Rectal smooth muscle tissue (tissue), 1 donor: ENCODE results near the gene ASB1.

ENCODE experiments used
- H3K27ac ChIP-seq: one replicate; pipeline ENCODE4 v1.7.0; 2013; ENCODE audit warnings: low read depth, low read length, inconsistent platforms
- H3K27me3 ChIP-seq: one replicate; pipeline ENCODE4 v1.7.0; 2013; ENCODE audit warnings: low read length; ENCODE audit not compliant: control insufficient read depth, insufficient read depth
- H3K36me3 ChIP-seq: one replicate; pipeline ENCODE4 v1.7.0; 2013; ENCODE audit warnings: low read length; ENCODE audit not compliant: control insufficient read depth, insufficient read depth
- H3K4me1 ChIP-seq: one replicate; pipeline ENCODE4 v1.7.0; 2013; ENCODE audit warnings: low read length; ENCODE audit not compliant: control insufficient read depth, insufficient read depth
- H3K4me3 ChIP-seq: one replicate; pipeline ENCODE4 v1.7.0; 2013; ENCODE audit warnings: low read length
- H3K9ac ChIP-seq: one replicate; pipeline ENCODE4 v1.7.0; 2013; ENCODE audit warnings: low read length

ASB1 gene

GRCh38 chr2:238461491-238461890 is 34.8 kb downstream of the ASB1 start:
- Histone ChIP-seq H3K27me3 (no peaks in the 10 kb centered on the region), H3K4me1 (peaks cover 2% of the 10 kb centered on the region), H3K27ac (no peak overlapping the region)

GRCh38 chr2:238461916-238462315 is 35.2 kb downstream of the ASB1 start:
- H3K4me1 ChIP-seq, result peaks cover 2% of the 10 kb centered on the region
- no peak overlapping the region for H3K27ac ChIP-seq
- no peaks in the 10 kb centered on the region for H3K27me3 ChIP-seq
- no peak overlapping the region for H3K9ac ChIP-seq
- H3K36me3 ChIP-seq, result no peaks in the 10 kb centered on the region
- no peak overlapping the region for H3K4me3 ChIP-seq

More at GRCh38 chr2:238461491-238461890, 34.8 kb downstream of the ASB1 start:
- no peak overlapping the region for H3K9ac ChIP-seq
- H3K4me3 ChIP-seq, result no peak overlapping the region
- no peaks in the 10 kb centered on the region for H3K36me3 ChIP-seq

DNA sequence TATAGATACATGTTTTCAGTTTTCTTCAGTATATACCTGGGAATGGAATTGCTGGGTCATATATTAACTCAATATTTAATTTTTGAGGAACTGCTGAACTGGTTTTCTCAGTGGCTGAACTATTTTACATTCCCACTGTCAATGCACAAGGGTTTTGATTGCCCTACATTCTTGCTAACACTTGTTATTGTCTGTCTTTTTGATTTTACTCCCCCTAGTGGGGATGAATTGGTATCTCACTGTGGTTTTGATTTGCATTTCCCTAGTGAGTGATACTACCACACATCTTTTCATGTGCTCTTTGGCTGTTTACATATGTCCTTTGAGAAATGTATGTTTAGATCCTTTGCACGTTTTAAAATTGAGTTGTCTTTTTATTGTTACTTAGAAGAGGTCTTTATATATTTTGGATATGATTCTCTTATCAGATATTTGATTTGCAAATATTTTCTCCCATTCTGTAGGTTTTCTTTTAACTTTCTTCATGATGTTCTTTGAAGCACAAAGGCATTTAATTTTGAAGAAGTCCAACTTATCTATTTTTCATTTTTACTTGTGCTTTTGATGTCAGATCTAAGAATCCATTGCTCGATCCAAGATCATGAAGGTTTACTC is 36.2 kb downstream of the ASB1 start:
- Histone ChIP-seq H3K9ac (no peak overlapping the region), H3K4me1 (peaks cover 2% of the 10 kb centered on the region), H3K27me3 (no peaks in the 10 kb centered on the region), H3K27ac (no peak overlapping the region), H3K4me3 (no peak overlapping the region), H3K36me3 (no peaks in the 10 kb centered on the region)

DNA sequence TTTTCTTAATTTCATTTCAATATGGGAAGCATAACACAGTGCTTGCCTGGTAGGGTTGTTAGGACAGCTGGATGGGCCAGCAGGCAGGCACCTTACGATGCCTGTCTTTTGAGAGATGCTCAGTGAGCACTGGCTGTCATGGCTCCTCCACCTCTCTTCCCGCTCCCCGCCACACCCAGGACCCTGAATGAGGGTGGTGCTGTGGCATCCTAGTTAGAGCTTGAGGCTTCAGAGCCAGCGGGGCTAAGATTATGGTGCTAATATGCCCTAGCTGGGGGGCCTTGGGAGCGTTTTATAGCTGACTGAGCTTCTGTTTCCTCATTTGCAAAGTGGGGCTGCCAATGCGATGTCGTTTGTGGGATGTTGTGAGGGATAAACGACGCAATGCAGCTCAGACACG is 37.7 kb downstream of the ASB1 start:
- Histone ChIP-seq H3K27me3 (no peaks in the 10 kb centered on the region), H3K9ac (no peak overlapping the region), H3K4me3 (no peak overlapping the region), H3K36me3 (no peaks in the 10 kb centered on the region), H3K4me1 (no peaks in the 10 kb centered on the region), H3K27ac (no peak overlapping the region)

DNA sequence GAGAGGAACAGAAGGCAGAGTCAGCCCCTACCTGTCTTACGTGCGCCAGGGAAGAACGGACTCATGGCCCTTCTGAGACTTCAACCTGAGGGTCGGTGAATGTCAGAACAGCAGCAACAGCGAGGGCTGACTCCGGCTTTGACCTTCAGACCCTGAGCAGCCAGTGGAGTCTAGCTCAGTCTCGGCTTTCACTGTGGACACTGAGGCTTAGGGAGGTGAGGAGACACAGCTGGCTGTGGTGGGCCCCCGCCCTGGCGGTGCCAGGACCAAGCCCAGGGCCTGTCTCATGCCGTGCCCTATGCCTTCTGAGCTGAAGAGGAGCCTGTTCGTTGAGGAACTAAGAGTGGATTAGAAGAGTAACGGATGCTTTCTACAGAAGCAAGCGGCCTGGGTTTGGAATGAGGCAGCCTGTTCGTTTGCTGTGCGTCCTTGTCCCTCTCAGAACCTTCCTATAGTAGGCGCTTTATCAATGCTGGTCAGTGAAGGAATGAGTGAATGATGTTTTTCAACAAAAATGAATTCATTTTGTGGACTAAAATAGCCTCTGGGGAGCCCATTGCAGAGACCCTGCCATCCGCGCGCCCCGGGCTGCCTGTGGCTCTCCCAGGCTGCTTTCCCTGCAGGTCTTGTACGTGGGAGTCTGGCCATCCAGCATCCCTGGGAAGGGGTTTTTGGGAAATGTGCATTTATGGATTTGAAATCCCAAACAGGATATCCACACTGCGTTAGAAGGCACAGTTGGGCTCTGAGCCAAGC is 38.9 kb downstream of the ASB1 start:
- H3K4me3 ChIP-seq, result no peak overlapping the region
- no peak overlapping the region for H3K9ac ChIP-seq
- H3K4me1 ChIP-seq, result no peaks in the 10 kb centered on the region
- H3K27me3 ChIP-seq, result no peaks in the 10 kb centered on the region
- no peaks in the 10 kb centered on the region for H3K36me3 ChIP-seq
- no peak overlapping the region for H3K27ac ChIP-seq

DNA sequence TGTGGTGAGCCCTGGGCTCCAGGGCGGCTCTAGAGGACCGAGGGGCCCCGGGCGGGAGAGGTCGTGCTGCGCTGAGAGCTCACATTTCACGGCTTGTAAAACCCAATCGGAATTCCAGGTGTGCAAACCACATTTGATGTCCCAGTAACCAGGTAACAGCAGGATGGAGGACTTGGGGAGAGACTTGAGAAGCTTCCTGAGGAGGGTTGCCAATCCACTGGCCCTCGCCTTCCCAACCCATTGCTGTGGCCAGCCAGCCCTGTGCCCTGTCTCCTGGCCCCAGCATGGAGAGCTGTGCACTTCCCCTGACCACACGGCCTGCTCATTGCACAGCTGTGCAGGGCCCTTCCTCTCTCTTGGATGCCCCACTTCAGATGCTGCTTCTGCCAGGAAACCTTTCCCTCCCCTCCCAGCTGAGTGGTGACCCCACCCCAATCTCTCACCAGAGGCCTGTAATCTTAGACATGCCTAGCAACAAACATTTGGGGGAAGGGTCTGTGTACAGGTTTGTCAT is 39.6 kb downstream of the ASB1 start:
- Histone ChIP-seq H3K4me3 (no peak overlapping the region), H3K4me1 (no peaks in the 10 kb centered on the region), H3K27me3 (no peaks in the 10 kb centered on the region), H3K36me3 (no peaks in the 10 kb centered on the region), H3K27ac (no peak overlapping the region), H3K9ac (no peak overlapping the region)

GRCh38 chr2:238467062-238467461 is 40.3 kb downstream of the ASB1 start:
- no peak overlapping the region for H3K27ac ChIP-seq
- H3K4me1 ChIP-seq, result no peaks in the 10 kb centered on the region
- H3K4me3 ChIP-seq, result no peak overlapping the region
- no peaks in the 10 kb centered on the region for H3K36me3 ChIP-seq
- H3K27me3 ChIP-seq, result no peaks in the 10 kb centered on the region
- no peak overlapping the region for H3K9ac ChIP-seq

DNA sequence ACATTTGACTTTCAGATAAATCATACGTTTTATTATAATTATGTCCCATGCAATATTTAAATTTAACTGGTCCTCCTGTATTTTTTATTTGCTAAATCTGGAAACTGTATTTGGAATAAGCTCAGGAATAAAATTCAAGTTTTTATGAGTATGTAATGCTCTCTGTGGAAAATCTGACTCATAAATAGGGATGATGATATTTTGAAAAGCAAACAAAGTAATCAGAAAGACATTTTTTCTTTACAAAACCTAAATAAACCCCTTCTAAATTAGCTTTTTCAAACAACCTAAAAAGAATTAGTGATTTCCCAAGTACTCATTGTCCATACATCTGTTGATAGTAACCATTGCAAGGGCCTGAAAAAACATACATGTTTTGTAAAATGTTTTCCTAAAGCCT is 41.1 kb downstream of the ASB1 start:
- Histone ChIP-seq H3K27ac (no peak overlapping the region), H3K27me3 (no peaks in the 10 kb centered on the region), H3K36me3 (no peaks in the 10 kb centered on the region), H3K4me3 (no peak overlapping the region), H3K9ac (no peak overlapping the region), H3K4me1 (no peaks in the 10 kb centered on the region)

- H3K27me3 ChIP-seq, result no peaks in the 10 kb centered on the region
- no peaks in the 10 kb centered on the region for H3K4me1 ChIP-seq
- H3K36me3 ChIP-seq, result no peaks in the 10 kb centered on the region
- H3K4me3 ChIP-seq, result no peak overlapping the region
- H3K27ac ChIP-seq, result no peak overlapping the region
- no peak overlapping the region for H3K9ac ChIP-seq
These were observed 42.4 kb downstream of the ASB1 start for GRCh38 chr2:238469155-238469554.

- no peak overlapping the region for H3K4me3 ChIP-seq
- H3K4me1 ChIP-seq, result peaks cover 7% of the 10 kb centered on the region
- H3K36me3 ChIP-seq, result no peaks in the 10 kb centered on the region
These were observed 46.3 kb downstream of the ASB1 start for GRCh38 chr2:238473014-238473413.

GRCh38 chr2:238473523-238473922 is 46.8 kb downstream of the ASB1 start:
- no peak overlapping the region for H3K4me3 ChIP-seq
- no peak overlapping the region for H3K27ac ChIP-seq
- no peaks in the 10 kb centered on the region for H3K27me3 ChIP-seq
- no peak overlapping the region for H3K9ac ChIP-seq
- H3K36me3 ChIP-seq, result no peaks in the 10 kb centered on the region
- H3K4me1 ChIP-seq, result peaks cover 7% of the 10 kb centered on the region

More at GRCh38 chr2:238473014-238473413, 46.3 kb downstream of the ASB1 start:
- Histone ChIP-seq H3K27ac (no peak overlapping the region), H3K9ac (no peak overlapping the region), H3K27me3 (no peaks in the 10 kb centered on the region)

DNA sequence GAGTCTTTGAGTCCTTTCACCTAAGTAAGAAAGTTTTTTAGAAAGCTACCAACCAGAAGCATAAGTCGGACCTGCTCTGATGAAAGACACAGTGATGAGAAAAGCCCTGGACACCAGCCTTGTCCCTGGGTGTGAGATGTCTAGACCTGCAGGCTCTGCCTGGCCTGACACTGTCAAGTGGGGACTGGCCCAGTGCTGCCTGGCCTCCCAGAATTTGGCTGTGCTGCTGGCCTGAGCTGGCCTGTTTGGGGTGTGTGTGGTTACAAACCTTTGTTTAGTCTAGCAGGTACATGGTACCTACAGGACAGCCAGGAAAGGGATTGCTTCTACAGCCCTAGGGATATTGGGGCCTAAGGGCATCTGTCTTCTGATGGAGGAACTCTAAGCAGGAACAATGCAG is 48.3 kb downstream of the ASB1 start:
- peaks cover 7% of the 10 kb centered on the region for H3K4me1 ChIP-seq
- no peaks in the 10 kb centered on the region for H3K27me3 ChIP-seq
- no peak overlapping the region for H3K27ac ChIP-seq
- H3K9ac ChIP-seq, result no peak overlapping the region
- no peak overlapping the region for H3K4me3 ChIP-seq
- H3K36me3 ChIP-seq, result no peaks in the 10 kb centered on the region

DNA sequence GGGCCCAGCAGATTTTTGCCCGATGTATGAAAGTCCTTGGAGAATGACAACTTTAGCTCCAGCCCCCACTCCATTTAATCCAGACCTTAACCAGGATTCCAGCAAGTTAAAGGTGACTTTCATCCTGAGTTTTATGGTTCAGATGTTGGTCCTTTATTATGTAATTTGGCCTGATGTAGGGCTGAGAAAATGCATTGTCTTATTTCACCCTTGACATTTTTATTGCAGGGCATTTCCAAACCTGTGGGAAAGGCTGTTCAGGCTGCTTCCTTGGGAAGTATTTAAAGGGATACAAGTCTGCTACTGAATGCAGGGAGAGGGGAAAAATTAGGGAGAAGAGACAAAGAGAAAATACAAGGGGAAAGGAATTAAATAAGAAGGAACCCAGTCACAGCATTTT is 48.8 kb downstream of the ASB1 start:
- H3K27ac ChIP-seq, result no peak overlapping the region
- H3K4me3 ChIP-seq, result no peak overlapping the region
- H3K4me1 ChIP-seq, result peaks cover 7% of the 10 kb centered on the region
- H3K27me3 ChIP-seq, result no peaks in the 10 kb centered on the region
- H3K36me3 ChIP-seq, result no peaks in the 10 kb centered on the region
- H3K9ac ChIP-seq, result no peak overlapping the region
